ENCODE data around the gene AKAP13. TPM values are rescaled to one million over a fixed set of nuclear protein-coding genes. Genes with fewer than 3 reads are reported as not detected.

Gene AKAP13
- polyA plus RNA-seq, 1 of the 3 experiments (the other 2 are of a cell fraction), result 8.4 TPM

- TF ChIP-seq, protein P1, sequence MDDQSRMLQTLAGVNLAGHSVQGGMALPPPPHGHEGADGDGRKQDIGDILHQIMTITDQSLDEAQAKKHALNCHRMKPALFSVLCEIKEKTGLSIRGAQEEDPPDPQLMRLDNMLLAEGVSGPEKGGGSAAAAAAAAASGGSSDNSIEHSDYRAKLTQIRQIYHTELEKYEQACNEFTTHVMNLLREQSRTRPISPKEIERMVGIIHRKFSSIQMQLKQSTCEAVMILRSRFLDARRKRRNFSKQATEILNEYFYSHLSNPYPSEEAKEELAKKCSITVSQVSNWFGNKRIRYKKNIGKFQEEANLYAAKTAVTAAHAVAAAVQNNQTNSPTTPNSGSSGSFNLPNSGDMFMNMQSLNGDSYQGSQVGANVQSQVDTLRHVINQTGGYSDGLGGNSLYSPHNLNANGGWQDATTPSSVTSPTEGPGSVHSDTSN (IDR thresholded peaks at IDR 0.05), result no peak
- TF ChIP-seq, protein P2, sequence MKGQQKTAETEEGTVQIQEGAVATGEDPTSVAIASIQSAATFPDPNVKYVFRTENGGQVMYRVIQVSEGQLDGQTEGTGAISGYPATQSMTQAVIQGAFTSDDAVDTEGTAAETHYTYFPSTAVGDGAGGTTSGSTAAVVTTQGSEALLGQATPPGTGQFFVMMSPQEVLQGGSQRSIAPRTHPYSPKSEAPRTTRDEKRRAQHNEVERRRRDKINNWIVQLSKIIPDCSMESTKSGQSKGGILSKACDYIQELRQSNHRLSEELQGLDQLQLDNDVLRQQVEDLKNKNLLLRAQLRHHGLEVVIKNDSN (IDR thresholded peaks at IDR 0.05; ENCODE audit: borderline replicate concordance, low read depth), result no peak
- TF ChIP-seq SMC3 (IDR thresholded peaks at IDR 0.05; ENCODE audit: low read depth, low read length) (no peak), FOSL2 (IDR thresholded peaks at IDR 0.05; ENCODE audit: borderline replicate concordance, low read depth) (no peak), ELF1 (IDR thresholded peaks at IDR 0.05) (no peak), EZH2phosphoT487 (IDR thresholded peaks at IDR 0.05; ENCODE audit: borderline replicate concordance, low read depth) (no peak)
- TF ChIP-seq, protein P3, sequence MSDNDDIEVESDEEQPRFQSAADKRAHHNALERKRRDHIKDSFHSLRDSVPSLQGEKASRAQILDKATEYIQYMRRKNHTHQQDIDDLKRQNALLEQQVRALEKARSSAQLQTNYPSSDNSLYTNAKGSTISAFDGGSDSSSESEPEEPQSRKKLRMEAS (IDR thresholded peaks at IDR 0.05; ENCODE audit: low read depth), result no peak
Observed at GRCh38 chr15:85383470-85384148, 3.2 kb downstream of the AKAP13 start (continued).

DNA sequence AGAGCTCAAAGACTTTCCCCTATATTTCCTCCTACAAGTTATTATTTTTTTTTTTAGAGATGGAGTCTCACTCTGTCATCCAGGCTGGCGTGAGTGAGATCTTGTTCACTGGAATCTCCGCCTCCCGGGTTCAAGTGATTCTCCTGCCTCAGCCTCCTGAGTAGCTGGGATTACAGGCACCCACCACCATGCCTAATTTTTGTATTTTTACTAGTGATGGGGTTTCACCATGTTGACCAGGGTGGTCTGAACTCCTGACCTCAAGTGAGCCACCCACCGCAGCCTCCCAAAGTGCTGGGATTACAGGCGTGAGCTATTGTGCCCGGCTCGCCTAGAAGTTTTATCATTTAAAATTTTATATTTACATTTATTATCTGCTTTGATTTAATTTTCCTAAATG is 5.9 kb downstream of the AKAP13 start:
- Histone ChIP-seq H3K4me2 (no peak overlapping the region), H3F3A (replicated peaks; ENCODE audit: insufficient read depth) (peaks cover 3% of the 10 kb centered on the region), H3K4me1 (ENCODE audit: control insufficient read depth in 1 of 2, insufficient read depth in 2 of 2, low read depth in 1 of 2, low read length in 1 of 2) (peaks cover 6 to 12% of the 10 kb centered on the region in 2 experiments; a peak in 3 of 4 replicates), H3K9me3 (no peaks in the 10 kb centered on the region), H3K27me3 (ENCODE audit: insufficient read depth) (no peaks in the 10 kb centered on the region), H3K9ac (no peak overlapping the region), H3K36me3 (replicated peaks in 1 of 2; ENCODE audit: control insufficient read depth in 1 of 2, insufficient read depth in 2 of 2, low read length in 1 of 2) (no peaks in the 10 kb centered on the region), H4K20me1 (ENCODE audit: insufficient read depth) (peaks cover 83% of the 10 kb centered on the region), H2AFZ (ENCODE audit: low read depth) (no peak overlapping the region), H3K79me2 (ENCODE audit: insufficient read depth) (peaks cover 100% of the 10 kb centered on the region), H3K4me3 (ENCODE audit: low read depth in 2 of 2, low read length in 1 of 2) (no peak overlapping the region), H3K9me2 (no peaks in the 10 kb centered on the region), H3K27ac (ENCODE audit: low read depth in 2 of 2, low read length in 1 of 2) (no peak overlapping the region)
- CTCF ChIA-PET, result no interaction called here
- POLR2A ChIA-PET, result no interaction called here
- TF ChIP-seq TEAD4 (IDR thresholded peaks at IDR 0.05; ENCODE audit: borderline replicate concordance, insufficient read depth), result no peak
- no peak for DNase-seq
- WGBS (ENCODE audit: low lambda C conversion rate), result 88% methylated on average over 7 of the region's 7 CpGs

DNA sequence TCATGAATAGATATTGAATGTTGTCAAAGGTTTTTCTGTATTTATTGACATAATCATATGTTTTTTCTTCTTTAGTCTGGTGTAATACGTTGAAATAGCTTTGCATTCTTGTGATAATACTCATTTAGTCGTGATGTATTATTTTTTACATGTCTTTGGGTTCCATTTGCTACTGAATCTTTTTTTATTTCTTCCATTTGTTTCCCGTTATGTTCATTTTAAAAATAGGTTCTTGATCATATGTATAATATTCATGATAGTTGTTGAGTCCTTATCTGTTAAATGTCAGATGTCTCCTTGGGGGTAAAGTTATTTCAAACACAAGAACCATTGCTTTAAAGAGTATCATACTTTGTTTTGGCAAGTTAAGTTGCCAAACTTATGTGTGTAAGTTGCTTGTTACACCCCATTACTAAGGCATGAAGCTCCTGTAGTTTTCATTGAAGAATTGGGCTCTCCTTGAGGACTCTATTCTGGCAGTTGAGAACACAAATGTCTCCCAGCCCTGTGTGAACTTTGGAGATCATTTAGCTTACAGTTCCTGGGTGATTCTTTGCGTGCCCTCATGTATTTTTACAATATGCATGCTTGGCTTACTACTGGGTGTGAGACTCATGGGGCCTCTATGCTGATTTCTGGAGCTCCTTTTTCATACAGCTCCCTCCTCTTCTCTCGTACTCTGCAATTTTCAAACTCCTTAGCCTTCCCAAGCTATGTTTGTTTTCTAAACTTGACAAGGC is 8.3 kb downstream of the AKAP13 start:
- H3K9me3 ChIP-seq, result no peaks in the 10 kb centered on the region
- no peak overlapping the region for H3K4me3 ChIP-seq (ENCODE audit: low read depth in 2 of 2, low read length in 1 of 2)
- WGBS (ENCODE audit: low lambda C conversion rate), result 86% methylated on average over 5 of the region's 5 CpGs
- H3K27me3 ChIP-seq (ENCODE audit: insufficient read depth), result no peaks in the 10 kb centered on the region
- no peak overlapping the region for H3K9ac ChIP-seq
- H3K4me2 ChIP-seq, result no peak overlapping the region
- H2AFZ ChIP-seq (ENCODE audit: low read depth), result no peak overlapping the region
- DNase-seq, result no peak
- peaks cover 100% of the 10 kb centered on the region for H3K79me2 ChIP-seq (ENCODE audit: insufficient read depth)
- no peak overlapping the region for H3K27ac ChIP-seq (ENCODE audit: low read depth in 2 of 2, low read length in 1 of 2)
- H4K20me1 ChIP-seq (ENCODE audit: insufficient read depth), result peaks cover 74% of the 10 kb centered on the region
- H3K36me3 ChIP-seq (replicated peaks in 1 of 2; ENCODE audit: control insufficient read depth in 1 of 2, insufficient read depth in 2 of 2, low read length in 1 of 2), result no peaks in the 10 kb centered on the region
- no peaks in the 10 kb centered on the region; a peak in 1 of 4 replicates for H3K4me1 ChIP-seq (ENCODE audit: control insufficient read depth in 1 of 2, insufficient read depth in 2 of 2, low read depth in 1 of 2, low read length in 1 of 2)
- H3F3A ChIP-seq (replicated peaks; ENCODE audit: insufficient read depth), result no peaks in the 10 kb centered on the region
- no peak for TF ChIP-seq ELF1 (IDR thresholded peaks at IDR 0.05)
- ChIA-PET POLR2A (no interaction called here), CTCF (interaction anchor here (0.6 to 2.1 kb wide), 4 partner anchors 9 to 203 kb away, joined by 3 to 8 read pairs (median 3); no protein-coding TSS in a partner anchor)
- no peaks in the 10 kb centered on the region for H3K9me2 ChIP-seq

Data from SK-N-SH (cell line).